GM19372 (cell line): ENCODE results near the gene SEL1L2.

Experiments
- ATAC-seq: cut with Tn5 transposase; IDR thresholded peaks from one replicate; pipeline ENCODE4 v1.9.1; 2021; ENCODE audit warnings: mild to moderate bottlenecking, low read depth, moderate library complexity; ENCODE audit not compliant: unreplicated experiment

The SEL1L2 gene

GRCh38 chr20:13873831-13874230, 116.6 kb downstream of the SEL1L2 start:
- no peak for ATAC-seq

GRCh38 chr20:13870170-13870748, 120.2 kb downstream of the SEL1L2 start:
- no peak for ATAC-seq

- ATAC-seq, result no peak
These were observed 122.1 kb downstream of the SEL1L2 start for GRCh38 chr20:13868331-13868730.

- ATAC-seq, result no peak
These were observed 124.5 kb downstream of the SEL1L2 start for GRCh38 chr20:13865791-13866351.

GRCh38 chr20:13865156-13865555, 125.3 kb downstream of the SEL1L2 start:
- ATAC-seq, result no peak

GRCh38 chr20:13863244-13863643, 127.2 kb downstream of the SEL1L2 start:
- ATAC-seq, result no peak

- no peak for ATAC-seq
These were observed 128.2 kb downstream of the SEL1L2 start for GRCh38 chr20:13862245-13862644.

- ATAC-seq, result no peak
These were observed 131.5 kb downstream of the SEL1L2 start for GRCh38 chr20:13858871-13859270.

GRCh38 chr20:13858439-13858838, 132.0 kb downstream of the SEL1L2 start:
- ATAC-seq, result no peak

GRCh38 chr20:13857961-13858360, 132.5 kb downstream of the SEL1L2 start:
- no peak for ATAC-seq

GRCh38 chr20:13857304-13857703, 133.1 kb downstream of the SEL1L2 start:
- ATAC-seq, result no peak

- no peak for ATAC-seq
These were observed 134.1 kb downstream of the SEL1L2 start for GRCh38 chr20:13856354-13856753.

GRCh38 chr20:13855613-13856012, 134.8 kb downstream of the SEL1L2 start:
- ATAC-seq, result no peak

- ATAC-seq, result no peak
These were observed 138.1 kb downstream of the SEL1L2 start for GRCh38 chr20:13852306-13852705.

GRCh38 chr20:13851279-13851678, 139.1 kb downstream of the SEL1L2 start:
- no peak for ATAC-seq

GRCh38 chr20:13844296-13844695, 146.1 kb downstream of the SEL1L2 start:
- ATAC-seq, result no peak

GRCh38 chr20:13841206-13841605, 149.2 kb downstream of the SEL1L2 start:
- ATAC-seq, result no peak

GRCh38 chr20:13840093-13840465, 150.3 kb downstream of the SEL1L2 start:
- ATAC-seq, result no peak

GRCh38 chr20:13839421-13840092, 150.9 kb downstream of the SEL1L2 start:
- no peak for ATAC-seq

GRCh38 chr20:13838664-13839063, 151.8 kb downstream of the SEL1L2 start:
- no peak for ATAC-seq

GRCh38 chr20:13831476-13831875, 158.9 kb downstream of the SEL1L2 start:
- ATAC-seq, result no peak

- no peak for ATAC-seq
These were observed 164.9 kb downstream of the SEL1L2 start for GRCh38 chr20:13825465-13825864.
